Smooth muscle cell of bladder (primary cell): Measurements from ENCODE around the gene PLEKHA6. TPM values are rescaled to one million over a fixed set of nuclear protein-coding genes. Genes with fewer than 3 reads are reported as not detected.

ENCODE experiments used
- total RNA-seq: library from RNA; depleted of rRNA; stranded (reverse); fragments of >200 nt; gene quantifications from 2 replicates; pipeline ENCODE4 v1.2.3, GENCODE V29; 2014

PLEKHA6 gene, protein sequence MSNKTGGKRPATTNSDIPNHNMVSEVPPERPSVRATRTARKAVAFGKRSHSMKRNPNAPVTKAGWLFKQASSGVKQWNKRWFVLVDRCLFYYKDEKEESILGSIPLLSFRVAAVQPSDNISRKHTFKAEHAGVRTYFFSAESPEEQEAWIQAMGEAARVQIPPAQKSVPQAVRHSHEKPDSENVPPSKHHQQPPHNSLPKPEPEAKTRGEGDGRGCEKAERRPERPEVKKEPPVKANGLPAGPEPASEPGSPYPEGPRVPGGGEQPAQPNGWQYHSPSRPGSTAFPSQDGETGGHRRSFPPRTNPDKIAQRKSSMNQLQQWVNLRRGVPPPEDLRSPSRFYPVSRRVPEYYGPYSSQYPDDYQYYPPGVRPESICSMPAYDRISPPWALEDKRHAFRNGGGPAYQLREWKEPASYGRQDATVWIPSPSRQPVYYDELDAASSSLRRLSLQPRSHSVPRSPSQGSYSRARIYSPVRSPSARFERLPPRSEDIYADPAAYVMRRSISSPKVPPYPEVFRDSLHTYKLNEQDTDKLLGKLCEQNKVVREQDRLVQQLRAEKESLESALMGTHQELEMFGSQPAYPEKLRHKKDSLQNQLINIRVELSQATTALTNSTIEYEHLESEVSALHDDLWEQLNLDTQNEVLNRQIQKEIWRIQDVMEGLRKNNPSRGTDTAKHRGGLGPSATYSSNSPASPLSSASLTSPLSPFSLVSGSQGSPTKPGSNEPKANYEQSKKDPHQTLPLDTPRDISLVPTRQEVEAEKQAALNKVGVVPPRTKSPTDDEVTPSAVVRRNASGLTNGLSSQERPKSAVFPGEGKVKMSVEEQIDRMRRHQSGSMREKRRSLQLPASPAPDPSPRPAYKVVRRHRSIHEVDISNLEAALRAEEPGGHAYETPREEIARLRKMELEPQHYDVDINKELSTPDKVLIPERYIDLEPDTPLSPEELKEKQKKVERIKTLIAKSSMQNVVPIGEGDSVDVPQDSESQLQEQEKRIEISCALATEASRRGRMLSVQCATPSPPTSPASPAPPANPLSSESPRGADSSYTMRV
- 1.5 and 1.8 TPM in 2 replicates for total RNA-seq

DNA sequence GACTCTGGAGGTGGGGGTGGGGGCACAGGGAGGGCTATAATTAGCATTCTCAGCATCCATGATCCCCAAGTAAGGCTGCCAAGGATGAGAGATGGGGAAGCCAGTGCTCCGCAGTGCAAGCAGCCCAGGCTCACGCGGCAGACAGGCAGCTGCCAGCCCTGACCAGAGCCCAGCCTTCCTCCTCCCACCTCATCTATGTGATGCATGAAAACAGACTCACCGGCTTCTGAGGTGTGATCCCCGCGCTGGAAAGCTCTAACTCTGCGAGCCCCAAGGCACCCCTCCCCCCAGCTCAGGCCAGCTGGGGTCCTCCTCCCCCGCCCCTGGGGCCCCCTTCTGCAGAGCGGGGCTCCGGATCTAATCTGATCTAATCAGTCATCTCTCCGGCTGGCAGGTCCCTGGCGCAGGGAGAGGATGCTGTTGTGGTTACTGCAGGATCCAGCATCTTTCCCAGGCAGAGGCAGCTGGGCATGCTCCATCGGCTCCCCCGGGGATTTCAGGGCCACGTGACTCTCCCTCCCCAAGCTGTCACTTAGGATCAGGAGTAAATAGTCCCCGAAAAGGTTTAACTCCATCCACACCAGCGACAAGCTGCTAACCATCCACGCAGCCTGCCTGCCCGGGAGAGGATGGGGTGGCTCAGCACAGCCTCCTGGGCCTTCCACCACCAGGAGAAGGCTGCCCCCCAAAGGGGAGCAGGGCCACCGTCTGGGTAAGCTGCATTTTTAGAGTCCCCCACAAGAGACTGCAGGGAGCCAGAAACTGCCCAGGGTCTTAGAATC, at the start of gene PLEKHA6:
Gene PLEKHA6, minus strand, starts transcription at position 456 of the 782 bp plus-strand sequence. CDS start 86,202 bp downstream, outside the sequence.

DNA sequence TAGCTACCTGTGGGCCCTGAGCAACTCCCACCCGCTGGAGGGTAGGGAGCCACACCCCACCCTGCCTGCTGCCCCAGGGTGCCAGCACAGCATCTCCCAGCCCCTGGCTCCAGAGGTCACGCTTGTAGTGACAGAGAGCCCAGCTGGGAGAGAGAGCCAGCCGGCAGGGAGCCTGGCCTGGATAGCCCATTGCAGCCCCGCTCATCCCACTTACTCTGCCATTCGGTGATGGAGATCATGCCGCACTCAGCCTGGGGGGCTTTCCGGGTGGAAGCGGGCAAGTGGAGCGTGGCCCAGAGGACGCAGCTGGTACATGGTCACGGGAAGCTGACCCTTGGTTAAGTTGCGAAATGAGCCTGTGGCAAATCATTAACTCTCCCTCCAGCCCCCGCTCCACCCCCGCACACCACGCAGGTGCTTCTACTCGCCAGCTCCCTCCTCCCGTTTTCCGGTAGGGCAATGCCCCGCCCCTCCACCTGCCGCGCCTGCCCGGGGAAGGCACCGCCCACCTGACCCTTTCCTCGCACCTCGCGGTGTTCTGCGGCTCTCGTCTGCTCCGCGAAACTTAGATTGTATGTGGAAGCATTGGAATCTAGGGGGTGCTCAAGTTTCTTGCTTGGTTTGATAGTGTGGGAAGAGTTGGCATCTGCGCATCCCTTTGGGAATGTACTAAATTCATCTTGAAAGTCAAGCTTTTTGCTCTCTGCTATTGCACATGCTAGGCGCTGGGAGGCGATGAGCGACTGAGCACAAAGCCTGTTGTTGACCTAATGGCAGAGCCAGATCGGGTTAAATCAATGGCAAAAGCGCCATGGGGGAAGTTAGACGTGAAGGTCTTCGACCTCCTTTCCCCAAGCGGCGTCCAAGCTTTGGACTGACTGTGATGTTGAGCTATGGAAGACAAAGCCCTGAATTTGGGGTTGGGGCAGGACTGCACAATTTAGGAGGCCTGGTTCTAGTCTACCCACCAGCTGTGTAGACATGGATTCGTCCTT, 145.8 kb downstream of the PLEKHA6 start, which contains the start of gene GOLT1A:
Gene GOLT1A, minus strand, starts transcription at position 321 of the 995 bp plus-strand sequence. Its CDS starts 82 bp downstream, at position 239.

DNA sequence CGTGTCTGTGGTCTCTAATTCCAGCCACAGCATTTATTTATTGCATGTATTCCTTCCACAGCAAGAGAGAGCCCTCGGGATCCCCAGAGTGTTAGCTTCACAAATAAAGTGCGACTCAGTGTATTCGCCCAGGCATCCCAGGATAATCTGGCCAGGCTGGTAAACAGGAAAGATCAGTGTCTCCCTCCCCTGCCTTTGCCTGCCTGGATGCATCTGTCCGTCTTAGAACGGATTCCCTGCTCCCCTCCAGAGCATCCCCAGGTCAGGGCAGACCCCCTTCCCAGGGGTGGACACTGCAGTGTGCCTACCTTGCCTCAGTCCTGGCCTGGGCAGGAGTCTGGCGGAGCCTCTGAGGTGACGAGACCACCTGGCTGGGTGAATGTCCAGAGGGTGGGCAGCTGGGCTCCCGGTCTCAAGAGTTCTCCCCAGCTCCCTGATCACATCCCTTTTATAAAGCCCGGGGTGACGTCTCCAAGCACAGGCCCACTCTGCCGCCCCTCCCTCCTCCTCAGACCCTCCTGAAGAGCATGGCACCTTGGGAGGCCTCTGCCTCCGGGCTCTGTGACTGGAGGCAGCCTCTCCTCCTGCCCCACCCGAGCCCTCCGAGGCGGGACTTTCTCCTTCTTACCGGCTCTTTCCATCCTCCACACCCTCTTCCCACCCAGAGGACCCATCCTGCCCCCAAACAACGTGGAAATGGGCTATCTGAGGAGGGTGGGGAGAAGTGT, 163.5 kb downstream of the PLEKHA6 start, which contains the start of gene KISS1:
Gene KISS1, minus strand, starts transcription at position 424 of the 728 bp plus-strand sequence. CDS start 3,615 bp downstream, outside the sequence.

Other genes starting within 250 kb of the PLEKHA6 start
- gene ETNK2, start 207.9 kb downstream of the PLEKHA6 start, total RNA-seq: 2.3 and 5.4 TPM in 2 replicates
- 0.14 and 0.28 TPM in 2 replicates for gene REN, start 193.6 kb downstream of the PLEKHA6 start, total RNA-seq
- 0.71 TPM in 1 of 2 replicates, not detected in the other for gene KISS1, start 163.4 kb downstream of the PLEKHA6 start, total RNA-seq
- not detected in 2 replicates for gene GOLT1A, start 145.9 kb downstream of the PLEKHA6 start, total RNA-seq
- 21.9 and 23.5 TPM in 2 replicates for gene PPP1R15B, start 51.9 kb upstream of the PLEKHA6 start, total RNA-seq
- gene PIK3C2B, start 134.9 kb upstream of the PLEKHA6 start, total RNA-seq: 1.6 and 1.9 TPM in 2 replicates
- gene MDM4, start 156.5 kb upstream of the PLEKHA6 start, total RNA-seq: 17.5 and 22.4 TPM in 2 replicates